ENCODE results near the gene MDFI.

DNA sequence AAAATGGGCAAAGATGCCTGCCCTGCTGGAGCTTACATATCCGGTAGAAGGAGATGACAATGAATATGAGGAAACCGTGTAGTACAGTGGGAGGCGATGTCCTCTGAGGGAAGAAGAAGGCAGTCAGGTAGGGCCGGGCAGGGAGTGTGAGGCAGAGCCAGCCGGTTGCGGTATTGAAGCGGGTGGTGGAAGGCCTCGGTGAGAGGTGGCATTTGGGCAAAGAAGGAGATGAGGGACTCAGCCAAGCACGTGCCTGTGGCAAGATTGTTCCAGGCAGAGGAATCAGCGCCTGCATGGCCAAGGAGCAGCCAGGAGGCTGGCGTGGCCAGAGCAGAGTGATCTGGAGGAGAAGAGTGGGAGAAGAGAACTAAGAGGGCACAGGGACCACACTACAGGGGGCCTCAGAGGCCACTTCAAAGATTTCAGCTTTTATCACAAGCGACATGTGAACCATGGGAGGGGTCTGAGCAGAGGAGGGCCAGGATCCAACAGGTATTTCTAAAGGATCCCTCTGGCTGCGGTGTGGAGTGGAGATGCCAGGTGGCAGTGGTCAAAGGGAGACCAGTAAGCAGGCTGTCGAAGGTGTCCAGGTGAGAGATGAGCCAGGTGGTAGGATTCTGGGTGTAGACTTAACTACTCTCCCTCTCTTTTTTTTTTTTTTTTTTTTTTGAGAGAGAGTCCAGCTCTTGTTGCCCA, 13.8 kb downstream of the MDFI start:
- TF ChIP-seq, protein P1, sequence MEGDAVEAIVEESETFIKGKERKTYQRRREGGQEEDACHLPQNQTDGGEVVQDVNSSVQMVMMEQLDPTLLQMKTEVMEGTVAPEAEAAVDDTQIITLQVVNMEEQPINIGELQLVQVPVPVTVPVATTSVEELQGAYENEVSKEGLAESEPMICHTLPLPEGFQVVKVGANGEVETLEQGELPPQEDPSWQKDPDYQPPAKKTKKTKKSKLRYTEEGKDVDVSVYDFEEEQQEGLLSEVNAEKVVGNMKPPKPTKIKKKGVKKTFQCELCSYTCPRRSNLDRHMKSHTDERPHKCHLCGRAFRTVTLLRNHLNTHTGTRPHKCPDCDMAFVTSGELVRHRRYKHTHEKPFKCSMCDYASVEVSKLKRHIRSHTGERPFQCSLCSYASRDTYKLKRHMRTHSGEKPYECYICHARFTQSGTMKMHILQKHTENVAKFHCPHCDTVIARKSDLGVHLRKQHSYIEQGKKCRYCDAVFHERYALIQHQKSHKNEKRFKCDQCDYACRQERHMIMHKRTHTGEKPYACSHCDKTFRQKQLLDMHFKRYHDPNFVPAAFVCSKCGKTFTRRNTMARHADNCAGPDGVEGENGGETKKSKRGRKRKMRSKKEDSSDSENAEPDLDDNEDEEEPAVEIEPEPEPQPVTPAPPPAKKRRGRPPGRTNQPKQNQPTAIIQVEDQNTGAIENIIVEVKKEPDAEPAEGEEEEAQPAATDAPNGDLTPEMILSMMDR (IDR thresholded peaks at IDR 0.05) = no peak
- no peak for TF ChIP-seq POLR2A (IDR thresholded peaks at IDR 0.05; ENCODE audit: low read depth)
- no peak for TF ChIP-seq EP300 (IDR thresholded peaks at IDR 0.05)
- no peak for TF ChIP-seq POLR2AphosphoS5 (IDR thresholded peaks at IDR 0.05)

Measured in esophagus muscularis mucosa (tissue), 4 donors.